Urinary bladder (tissue), 4 donors: Measurements from ENCODE around the gene VIPR1. TPM values are rescaled to one million over a fixed set of nuclear protein-coding genes. Genes with fewer than 3 reads are reported as not detected.

Source experiments
- DNase-seq: peaks from one replicate; pipeline ENCODE4 v3.0.0-alpha.2; 2015; ENCODE audit errors: extremely low spot score
- H3K27ac ChIP-seq: one replicate; pipeline ENCODE4 v1.5.1; 2013; ENCODE audit warnings: low read depth, mild to moderate bottlenecking, moderate library complexity
- H3K36me3 ChIP-seq: one replicate; pipeline ENCODE4 v1.6.1; 2013; ENCODE audit warnings: mild to moderate bottlenecking, moderate library complexity; ENCODE audit not compliant: insufficient read depth
- H3K4me1 ChIP-seq: one replicate; pipeline ENCODE4 v1.6.1; 2013; ENCODE audit warnings: mild to moderate bottlenecking, moderate library complexity; ENCODE audit not compliant: insufficient read depth
- H3K4me3 ChIP-seq: one replicate; pipeline ENCODE4 v1.5.1; 2013; ENCODE audit warnings: low read depth, low read length
- WGBS: extraction: QIAGEN DNeasy Blood & Tissue Kit; methylation state at CpG from one replicate; pipeline ENCODE4 v1.1.7; 2013; 5-methylcytosine and 5-hydroxymethylcytosine counted together
- polyA plus RNA-seq: library from polyadenylated mRNA; stranded (reverse); fragments of 200-250 nt; gene quantifications from one replicate; pipeline ENCODE4 v1.2.3, GENCODE V29; 2013
- total RNA-seq: library from RNA; depleted of rRNA; stranded (reverse); fragments of >200 nt; gene quantifications from one replicate; pipeline ENCODE4 v1.2.3, GENCODE V29; 2014
- donor health status: healthy with polysubstance abuse.
- donor health status: healthy.

VIPR1 gene
- total and polyA plus RNA-seq, 2 donors: 5.2 to 6.2 TPM

DNA sequence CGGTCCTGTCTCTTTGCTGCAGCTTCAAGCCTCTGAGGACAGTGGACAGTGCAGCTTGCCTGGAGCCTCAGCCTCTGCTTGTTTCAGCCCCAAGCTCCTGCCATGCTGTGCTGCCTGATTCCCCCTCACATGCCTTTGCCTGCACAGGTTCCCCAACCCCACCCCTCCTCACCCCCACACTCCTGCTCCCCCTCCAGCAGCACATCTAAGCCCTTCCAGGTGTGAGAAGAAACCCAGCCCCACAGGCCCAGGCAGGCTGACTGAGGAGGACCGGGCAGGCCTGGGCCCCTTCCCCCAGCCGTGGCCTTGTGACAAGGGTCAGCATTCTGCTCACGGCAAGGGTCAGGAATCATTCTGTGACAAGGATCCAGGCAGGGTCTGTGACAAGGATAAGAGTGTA lies 22.8 kb downstream of the VIPR1 start:
- no peaks in the 10 kb centered on the region for H3K4me1 ChIP-seq
- DNase-seq: no peak
- H3K36me3 ChIP-seq: no peaks in the 10 kb centered on the region
- H3K27ac ChIP-seq: no peak overlapping the region
- H3K4me3 ChIP-seq: no peak overlapping the region
- WGBS: 77% methylated on average over 4 of the region's 4 CpGs

DNA sequence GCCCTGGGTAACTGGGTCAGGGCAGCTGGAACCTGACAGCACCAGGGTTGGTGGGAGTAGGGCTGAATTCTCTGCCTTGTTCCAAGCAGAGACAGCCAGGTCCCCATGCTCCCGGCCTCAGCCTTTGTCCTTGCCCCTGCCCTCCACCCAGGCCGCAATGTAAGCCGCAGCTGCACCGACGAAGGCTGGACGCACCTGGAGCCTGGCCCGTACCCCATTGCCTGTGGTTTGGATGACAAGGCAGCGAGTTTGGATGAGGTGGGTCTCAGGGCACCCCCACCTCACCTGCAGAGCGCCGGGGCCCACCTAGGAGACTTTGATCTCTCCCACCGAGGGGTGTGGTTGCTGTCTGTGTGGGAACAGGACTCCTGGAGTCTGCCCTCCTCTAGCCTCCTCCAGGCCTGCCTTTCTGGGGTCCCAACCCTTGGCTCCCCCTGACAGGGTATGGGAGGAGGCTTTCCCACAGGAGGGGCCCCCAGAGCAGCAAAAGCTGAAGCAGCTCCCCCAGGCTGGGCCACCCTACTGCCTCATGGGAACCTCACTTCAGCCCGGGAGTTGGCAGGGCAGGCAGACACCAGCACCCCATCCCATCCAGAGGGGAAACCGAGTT lies 23.4 kb downstream of the VIPR1 start:
- Histone ChIP-seq H3K4me3 (no peak overlapping the region), H3K36me3 (no peaks in the 10 kb centered on the region), H3K4me1 (no peaks in the 10 kb centered on the region), H3K27ac (no peak overlapping the region)
- DNase-seq: no peak
- WGBS: 86% methylated on average over 13 of the region's 13 CpGs

DNA sequence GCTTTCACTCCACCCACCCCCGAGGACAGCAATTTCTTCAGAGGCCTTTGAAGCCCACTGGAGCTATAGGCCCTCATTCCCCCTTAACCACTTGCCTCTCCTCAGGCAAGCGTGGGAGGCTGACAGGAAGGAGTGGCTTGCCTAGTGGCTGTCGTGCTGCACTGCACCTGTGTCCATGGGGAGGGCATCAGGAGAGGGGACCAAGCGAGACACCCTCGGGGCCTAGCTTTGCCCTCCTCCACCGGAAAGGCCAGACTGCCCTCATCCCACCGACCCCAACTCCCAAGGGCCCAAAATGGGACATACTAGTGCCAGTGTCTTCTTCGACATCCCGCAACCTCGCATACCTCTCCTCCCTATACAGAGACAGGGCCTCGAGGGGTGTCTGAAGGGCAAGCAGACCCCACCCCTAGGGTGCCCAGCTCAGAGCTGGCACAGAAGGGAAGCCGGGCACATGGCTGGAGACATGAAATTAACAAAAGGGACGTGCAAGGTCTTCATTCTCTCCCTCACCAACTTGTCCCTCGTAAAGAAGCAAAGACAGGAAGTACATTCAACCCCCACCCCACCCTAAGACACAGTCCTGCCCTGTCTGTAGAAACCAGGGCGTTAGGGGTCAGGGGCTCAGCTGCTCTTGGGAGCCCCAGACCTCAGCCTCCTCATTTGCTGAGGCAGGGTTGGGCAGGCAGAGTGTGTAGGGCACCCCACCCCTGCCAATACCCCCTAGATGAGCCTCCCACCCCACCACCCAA lies 24.3 kb downstream of the VIPR1 start:
- 76% methylated on average over 15 of the region's 15 CpGs for WGBS

DNA sequence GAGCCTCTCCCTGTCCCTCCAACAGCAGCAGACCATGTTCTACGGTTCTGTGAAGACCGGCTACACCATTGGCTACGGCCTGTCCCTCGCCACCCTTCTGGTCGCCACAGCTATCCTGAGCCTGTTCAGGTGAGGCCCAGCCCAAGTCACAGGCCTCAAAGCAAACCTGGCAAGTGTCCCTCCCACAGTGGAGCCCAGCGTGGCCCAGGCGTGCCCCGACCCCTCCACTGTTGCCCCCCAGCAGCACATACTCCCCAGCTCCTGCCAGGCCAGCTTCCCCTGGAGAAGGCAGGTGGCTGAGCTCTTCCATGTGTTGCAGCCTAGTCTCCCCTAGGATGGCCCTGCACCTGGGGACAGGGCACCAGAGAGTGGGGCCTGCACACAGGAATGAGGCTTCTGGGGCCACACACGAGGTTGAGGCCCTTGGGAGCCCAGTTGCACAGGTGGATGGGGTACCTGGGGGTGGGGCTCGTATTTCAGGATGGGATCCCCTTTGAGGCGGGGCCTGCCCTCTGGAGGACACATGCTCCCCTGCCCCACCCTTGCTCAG lies 25.0 kb downstream of the VIPR1 start:
- WGBS: 95% methylated on average over 11 of the region's 11 CpGs
- DNase-seq: no peak
- Histone ChIP-seq H3K36me3 (no peaks in the 10 kb centered on the region), H3K27ac (no peak overlapping the region), H3K4me3 (no peak overlapping the region), H3K4me1 (no peaks in the 10 kb centered on the region)

More for the DNA sequence above, 24.3 kb downstream of the VIPR1 start:
- Histone ChIP-seq H3K4me1 (no peaks in the 10 kb centered on the region), H3K36me3 (no peaks in the 10 kb centered on the region), H3K4me3 (no peak overlapping the region), H3K27ac (no peak overlapping the region)
- DNase-seq: no peak

DNA sequence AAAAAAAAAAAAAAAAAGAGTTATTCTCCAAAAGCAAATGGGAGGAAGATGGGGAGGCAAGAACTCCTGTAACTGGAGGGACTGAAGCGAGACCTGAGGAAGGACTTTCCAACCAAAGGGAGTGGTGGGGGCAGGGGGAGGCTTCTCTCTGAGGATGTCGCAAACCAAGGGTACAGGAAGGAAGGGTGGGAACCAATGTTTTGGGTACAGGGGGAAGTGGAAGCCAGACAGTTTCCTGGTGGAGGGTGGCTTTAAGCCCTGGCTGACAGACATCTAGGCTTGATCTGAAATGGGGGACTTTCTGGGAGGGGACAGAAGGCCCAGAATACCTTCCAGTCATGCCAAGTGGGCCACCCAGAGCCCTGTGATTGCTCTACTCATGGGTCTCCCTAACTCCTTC lies 27.0 kb downstream of the VIPR1 start:
- H3K36me3 ChIP-seq: no peaks in the 10 kb centered on the region
- no peaks in the 10 kb centered on the region for H3K4me1 ChIP-seq
- no peak overlapping the region for H3K4me3 ChIP-seq
- H3K27ac ChIP-seq: no peak overlapping the region
- WGBS: 88% methylated on average over 2 of the region's 2 CpGs
- no peak for DNase-seq

DNA sequence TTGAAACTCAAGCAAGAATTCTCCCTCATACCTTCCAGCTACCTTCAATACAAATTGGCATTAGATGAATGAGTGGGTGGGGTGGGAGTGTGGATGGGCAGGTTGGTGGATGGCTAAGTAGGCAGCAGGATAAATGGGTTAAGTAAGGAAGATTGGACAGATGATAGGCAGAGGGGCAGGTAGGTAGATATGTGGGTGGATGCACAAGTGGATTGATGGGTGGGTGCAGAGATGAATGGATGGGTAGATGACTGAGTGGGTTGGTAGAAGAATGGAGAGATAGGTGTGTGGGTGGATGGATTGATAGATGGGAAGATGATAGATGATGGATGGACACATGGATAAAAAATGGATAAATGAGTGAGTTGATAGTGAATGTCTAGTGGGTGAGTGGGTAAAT lies 27.6 kb downstream of the VIPR1 start:
- Histone ChIP-seq H3K4me3 (no peak overlapping the region), H3K4me1 (no peaks in the 10 kb centered on the region), H3K36me3 (no peaks in the 10 kb centered on the region), H3K27ac (no peak overlapping the region)
- DNase-seq: no peak

DNA sequence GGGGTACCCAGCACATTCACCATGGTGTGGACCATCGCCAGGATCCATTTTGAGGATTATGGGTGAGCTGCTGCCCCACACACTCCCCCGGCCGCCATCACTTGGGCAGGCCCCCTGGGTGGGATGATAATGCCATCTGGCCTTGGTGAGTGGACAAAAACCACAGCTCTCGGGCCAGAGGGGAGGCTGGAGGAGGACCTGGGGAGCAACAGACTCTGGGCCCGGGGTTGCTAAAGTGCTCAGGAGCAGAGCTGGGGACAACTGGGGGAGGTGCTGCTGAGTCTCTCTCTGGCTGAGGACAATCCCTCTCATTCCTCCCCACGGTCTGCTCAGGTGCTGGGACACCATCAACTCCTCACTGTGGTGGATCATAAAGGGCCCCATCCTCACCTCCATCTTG lies 29.0 kb downstream of the VIPR1 start:
- Histone ChIP-seq H3K4me3 (no peak overlapping the region), H3K4me1 (no peaks in the 10 kb centered on the region), H3K36me3 (no peaks in the 10 kb centered on the region), H3K27ac (no peak overlapping the region)
- DNase-seq: no peak
- 88% methylated on average over 6 of the region's 6 CpGs for WGBS

DNA sequence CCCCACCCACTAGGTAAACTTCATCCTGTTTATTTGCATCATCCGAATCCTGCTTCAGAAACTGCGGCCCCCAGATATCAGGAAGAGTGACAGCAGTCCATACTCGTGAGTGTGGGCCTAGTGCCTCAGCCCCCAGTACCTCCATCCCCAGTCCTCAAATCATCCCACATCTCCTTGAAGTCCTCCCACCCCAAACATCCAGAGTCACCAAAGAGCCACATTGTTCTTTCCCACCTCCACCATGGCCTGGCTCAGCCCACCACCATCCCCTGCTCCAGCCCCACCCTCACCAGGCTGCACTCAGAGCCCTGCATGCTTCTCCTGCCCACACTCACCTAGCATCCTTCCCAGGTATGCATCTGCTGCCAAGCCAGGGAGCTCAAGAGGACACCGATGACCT lies 29.8 kb downstream of the VIPR1 start:
- Histone ChIP-seq H3K4me3 (no peak overlapping the region), H3K36me3 (no peaks in the 10 kb centered on the region), H3K4me1 (no peaks in the 10 kb centered on the region), H3K27ac (no peak overlapping the region)
- no peak for DNase-seq
- 93% methylated on average over 4 of the region's 4 CpGs for WGBS

DNA sequence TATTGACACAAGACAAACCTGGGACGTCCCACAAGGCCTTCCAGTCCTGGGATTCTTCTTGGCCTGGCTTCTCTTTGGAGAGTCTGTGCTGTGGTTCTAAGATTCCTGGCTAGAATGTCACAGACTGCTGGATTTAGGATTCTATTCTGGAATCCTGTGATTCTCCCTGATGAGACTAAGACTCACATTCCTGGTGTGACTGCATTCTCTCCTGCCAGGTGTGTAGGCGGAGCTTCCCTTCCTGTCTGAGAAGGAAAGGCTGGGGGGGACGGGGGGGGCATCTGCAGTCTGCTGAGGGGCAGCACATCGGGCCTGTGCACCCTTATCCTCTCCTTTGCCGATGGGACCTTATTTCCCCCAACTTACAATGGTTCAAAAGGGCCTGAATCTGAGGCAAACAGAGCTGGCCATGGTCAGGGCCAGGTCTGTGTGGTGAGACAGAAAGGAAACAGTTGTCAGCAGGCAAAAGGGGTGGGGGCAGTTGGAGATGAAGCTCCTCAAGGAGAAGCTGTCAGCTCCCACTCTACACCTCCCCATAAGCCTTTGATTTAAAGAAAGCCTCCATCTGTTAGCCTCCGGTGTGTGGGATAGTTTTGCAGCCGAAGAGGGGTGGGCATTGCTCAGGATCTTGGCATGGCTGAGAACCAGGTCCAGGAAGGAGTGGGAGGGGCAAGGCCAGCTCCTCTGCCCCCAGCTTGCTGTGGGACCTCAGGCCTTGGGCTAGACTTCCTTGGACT lies 30.9 kb downstream of the VIPR1 start:
- DNase-seq: no peak
- Histone ChIP-seq H3K4me1 (no peaks in the 10 kb centered on the region), H3K27ac (no peak overlapping the region), H3K36me3 (no peaks in the 10 kb centered on the region), H3K4me3 (no peak overlapping the region)
- WGBS: 64% methylated on average over 7 of the region's 7 CpGs

DNA sequence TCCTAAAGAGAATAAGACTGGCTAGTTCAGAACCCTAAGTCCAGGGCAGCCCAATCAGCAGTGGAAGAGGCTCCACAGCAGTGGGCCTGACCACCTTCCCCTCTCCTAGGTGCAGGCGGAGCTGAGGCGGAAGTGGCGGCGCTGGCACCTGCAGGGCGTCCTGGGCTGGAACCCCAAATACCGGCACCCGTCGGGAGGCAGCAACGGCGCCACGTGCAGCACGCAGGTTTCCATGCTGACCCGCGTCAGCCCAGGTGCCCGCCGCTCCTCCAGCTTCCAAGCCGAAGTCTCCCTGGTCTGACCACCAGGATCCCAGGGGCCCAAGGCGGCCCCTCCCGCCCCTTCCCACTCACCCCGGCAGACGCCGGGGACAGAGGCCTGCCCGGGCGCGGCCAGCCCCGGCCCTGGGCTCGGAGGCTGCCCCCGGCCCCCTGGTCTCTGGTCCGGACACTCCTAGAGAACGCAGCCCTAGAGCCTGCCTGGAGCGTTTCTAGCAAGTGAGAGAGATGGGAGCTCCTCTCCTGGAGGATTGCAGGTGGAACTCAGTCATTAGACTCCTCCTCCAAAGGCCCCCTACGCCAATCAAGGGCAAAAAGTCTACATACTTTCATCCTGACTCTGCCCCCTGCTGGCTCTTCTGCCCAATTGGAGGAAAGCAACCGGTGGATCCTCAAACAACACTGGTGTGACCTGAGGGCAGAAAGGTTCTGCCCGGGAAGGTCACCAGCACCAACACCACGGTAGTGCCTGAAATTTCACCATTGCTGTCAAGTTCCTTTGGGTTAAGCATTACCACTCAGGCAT lies 33.7 kb downstream of the VIPR1 start:
- no peak overlapping the region for H3K27ac ChIP-seq
- DNase-seq: no peak
- no peaks in the 10 kb centered on the region for H3K36me3 ChIP-seq
- H3K4me1 ChIP-seq: no peaks in the 10 kb centered on the region
- 85% methylated on average over 35 of the region's 35 CpGs for WGBS
- no peak overlapping the region for H3K4me3 ChIP-seq

DNA sequence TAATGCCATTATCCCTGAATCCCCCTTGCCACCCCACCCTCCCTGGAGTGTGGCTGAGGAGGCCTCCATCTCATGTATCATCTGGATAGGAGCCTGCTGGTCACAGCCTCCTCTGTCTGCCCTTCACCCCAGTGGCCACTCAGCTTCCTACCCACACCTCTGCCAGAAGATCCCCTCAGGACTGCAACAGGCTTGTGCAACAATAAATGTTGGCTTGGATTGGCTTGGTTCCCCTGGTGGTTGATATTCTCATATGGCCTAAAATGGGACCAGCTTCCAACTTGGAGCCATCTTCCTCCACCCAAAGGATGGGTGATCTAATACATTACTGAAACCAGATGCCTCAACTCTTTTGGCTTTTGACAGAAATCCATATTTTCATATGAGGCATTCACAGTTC lies 34.9 kb downstream of the VIPR1 start:
- Histone ChIP-seq H3K4me3 (no peak overlapping the region), H3K27ac (no peak overlapping the region), H3K4me1 (no peaks in the 10 kb centered on the region), H3K36me3 (no peaks in the 10 kb centered on the region)
- DNase-seq: no peak

DNA sequence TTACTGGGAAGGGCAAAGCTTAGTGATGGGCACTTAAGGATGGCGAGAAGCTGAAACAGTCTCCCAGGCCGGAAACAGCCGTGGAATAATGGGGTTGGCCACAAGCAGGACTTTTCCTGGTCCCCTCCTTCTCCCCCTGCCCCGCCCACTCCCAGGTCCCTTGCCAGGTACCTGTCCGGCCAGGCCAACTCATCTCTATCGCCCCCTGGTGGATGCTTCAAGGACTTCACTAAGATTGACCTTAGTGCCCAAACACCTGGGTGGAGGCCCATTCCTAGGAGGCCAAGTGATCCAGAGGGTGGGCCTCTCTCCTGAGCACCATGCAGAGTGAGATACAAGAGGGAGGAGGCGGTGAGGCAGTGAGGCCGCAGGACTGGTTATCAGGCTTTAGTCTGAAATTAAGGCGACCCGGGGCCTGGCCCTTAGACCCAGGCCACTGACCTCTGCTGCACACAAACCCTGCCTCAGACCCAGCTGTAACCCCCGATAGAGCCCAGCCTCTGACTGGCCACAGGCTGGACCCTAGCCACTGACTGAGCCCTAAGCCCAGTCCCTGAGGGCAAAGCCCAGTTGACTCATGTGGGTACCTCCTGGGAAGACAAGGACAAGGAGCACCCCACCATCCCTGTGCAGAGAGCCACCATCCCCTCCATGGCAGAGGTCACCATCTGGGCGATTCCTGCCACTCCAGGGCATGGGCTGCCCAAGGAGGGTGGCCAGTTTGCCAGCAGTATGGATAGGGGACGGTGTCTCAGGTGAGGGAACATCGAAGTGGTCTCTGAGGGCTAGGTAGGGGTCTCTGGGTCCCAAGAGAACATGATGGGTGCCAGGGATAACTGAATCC lies 37.6 kb downstream of the VIPR1 start:
- Histone ChIP-seq H3K27ac (no peak overlapping the region), H3K36me3 (no peaks in the 10 kb centered on the region), H3K4me1 (no peaks in the 10 kb centered on the region), H3K4me3 (no peak overlapping the region)
- no peak for DNase-seq
- 65% methylated on average over 14 of the region's 14 CpGs for WGBS

DNA sequence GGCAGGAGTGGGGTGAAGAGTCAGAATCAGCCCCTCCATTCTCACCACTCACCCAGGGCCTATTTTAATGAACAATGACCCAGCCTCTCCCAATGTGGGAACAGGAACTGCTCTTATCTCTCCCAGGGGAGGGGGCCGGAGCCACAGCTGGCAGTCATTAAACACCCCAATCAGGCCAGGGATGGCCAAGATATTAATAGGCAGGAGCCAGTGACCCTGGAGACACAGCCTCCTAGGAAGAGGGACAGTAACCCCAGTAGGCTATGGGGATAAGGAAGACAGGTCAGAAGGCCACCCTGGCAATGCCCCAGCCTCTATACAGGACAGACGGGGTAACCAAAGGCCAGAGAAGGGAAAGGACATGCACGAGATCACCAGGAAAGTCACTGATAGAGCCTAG lies 38.6 kb downstream of the VIPR1 start:
- H3K4me3 ChIP-seq: no peak overlapping the region
- no peak for DNase-seq
- H3K27ac ChIP-seq: no peak overlapping the region
- no peaks in the 10 kb centered on the region for H3K36me3 ChIP-seq
- H3K4me1 ChIP-seq: no peaks in the 10 kb centered on the region
- 66% methylated on average over 3 of the region's 3 CpGs for WGBS
